Hippocampal formation (tissue), 2 donors: ENCODE measurements around the gene HK1.
A peak's percentile ranks its signal among the peaks of the same experiment; 100 is the strongest.
"Not testable (repeated sequence)": the region's sequence is repeated elsewhere in the genome, so short reads cannot be mapped to it uniquely, and the experiment has no call there.

Experiments used
- DNase-seq, 2 donors: peaks; one replicate each; lab custom pipeline; 2025; lab: John Stamatoyannopoulos, UW

Gene HK1

GRCh38 chr10:69311309-69311708, 33.0 kb downstream of the HK1 start:
- no peak for DNase-seq

GRCh38 chr10:69312528-69312927, 34.2 kb downstream of the HK1 start:
- DNase-seq, result no peak

DNA sequence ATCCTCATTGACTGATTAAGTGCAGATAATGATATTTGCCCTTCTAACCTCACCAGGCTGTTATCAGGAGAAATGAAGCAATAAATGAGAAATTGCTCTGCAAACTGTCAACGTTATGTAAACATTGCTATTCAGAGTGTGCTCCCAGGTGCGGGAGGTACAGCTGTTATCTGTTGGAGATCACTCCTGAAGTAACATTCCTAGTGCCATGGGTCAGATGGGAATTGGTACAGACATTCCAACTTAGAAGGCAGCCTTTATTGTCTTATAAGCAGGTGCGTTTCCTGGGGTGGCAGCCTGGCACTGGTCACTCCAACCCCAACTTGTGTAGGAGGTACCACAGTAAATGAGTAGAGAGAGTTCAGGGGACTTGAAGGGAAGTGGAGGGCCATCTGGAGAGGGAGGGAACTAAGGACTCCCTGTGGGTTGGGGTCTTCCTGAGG, 36.8 kb downstream of the HK1 start:
- DNase-seq, result no peak

DNA sequence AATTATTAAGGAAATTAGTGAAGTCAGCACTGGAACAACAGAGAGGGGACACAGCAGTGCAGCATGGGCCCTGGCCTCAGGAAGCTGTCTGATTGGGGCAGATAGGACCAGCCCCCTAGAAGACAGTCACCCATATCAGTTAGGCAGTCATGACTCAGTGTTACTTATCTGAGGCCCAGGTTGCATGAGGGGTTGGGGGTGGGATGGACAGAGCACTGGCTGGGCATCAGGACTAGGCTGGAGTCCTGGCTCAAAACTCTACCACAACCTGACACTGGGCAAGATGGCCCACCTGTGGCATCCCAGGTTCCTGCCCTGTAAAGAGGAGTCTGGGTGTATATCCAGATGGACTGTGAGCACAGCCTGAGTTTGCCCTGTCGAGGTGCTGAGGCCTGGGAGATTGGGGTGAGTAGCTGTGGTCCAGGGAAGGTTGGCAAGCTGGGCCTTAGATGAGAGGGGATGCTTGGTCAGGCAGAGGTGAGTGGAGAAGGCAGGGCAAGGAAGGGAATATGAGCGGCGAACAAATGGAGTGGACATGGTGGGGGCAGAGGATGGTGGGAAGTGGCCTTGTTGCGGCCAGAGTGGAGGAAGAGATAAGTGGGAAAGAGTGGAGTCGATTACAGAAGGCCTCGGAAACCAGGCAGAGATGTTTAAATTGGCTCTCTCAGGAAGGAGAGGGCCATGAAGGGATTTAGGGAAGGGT, 37.5 kb downstream of the HK1 start:
- no peak for DNase-seq

- no peak for DNase-seq
Measured at GRCh38 chr10:69316313-69317059, 38.2 kb downstream of the HK1 start.

GRCh38 chr10:69317175-69317604, 38.9 kb downstream of the HK1 start:
- no peak for DNase-seq

GRCh38 chr10:69317626-69318105, 39.4 kb downstream of the HK1 start:
- no peak for DNase-seq

GRCh38 chr10:69318106-69318866, 40.0 kb downstream of the HK1 start:
- DNase-seq, result peak; percentile 74 to 79

DNA sequence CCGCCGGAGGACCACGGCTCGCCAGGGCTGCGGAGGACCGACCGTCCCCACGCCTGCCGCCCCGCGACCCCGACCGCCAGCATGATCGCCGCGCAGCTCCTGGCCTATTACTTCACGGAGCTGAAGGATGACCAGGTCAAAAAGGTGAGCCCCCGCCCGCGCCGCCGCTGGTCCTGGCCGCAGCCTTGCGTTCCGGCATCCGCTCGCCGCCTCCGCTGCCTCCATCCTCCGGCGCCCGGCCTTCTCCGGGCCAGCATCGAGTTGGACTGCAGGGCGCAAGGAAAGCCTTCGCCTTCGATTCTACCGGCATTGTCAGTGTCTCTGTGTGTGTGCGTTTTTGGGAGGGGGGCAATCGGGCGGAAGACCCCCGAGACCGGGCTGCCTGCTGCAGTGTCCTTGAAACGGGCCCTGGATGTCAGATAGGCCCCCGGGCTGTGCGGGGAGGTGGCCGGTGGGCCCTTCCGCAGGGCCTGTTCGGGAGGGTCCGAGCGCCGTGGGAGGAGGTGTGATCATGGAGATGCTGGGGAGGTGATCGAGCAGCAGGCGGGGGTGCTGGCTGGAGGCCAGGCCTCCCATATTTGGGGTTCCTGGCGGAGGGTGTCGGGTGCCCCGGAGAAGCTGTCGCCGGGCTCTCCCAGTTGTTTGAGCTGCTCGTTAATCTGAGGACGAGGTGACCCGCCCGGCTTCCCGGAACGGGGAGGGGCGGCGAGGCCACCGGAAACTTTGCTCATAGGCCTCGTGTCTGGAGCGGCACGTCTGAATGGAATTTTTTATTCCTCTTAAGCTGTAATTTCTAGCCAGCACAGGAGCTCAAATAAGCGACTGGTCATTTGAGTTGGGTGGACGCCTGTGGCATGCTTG, 40.8 kb downstream of the HK1 start:
- no peak for DNase-seq

- DNase-seq, result no peak
Measured at GRCh38 chr10:69319841-69320316, 41.6 kb downstream of the HK1 start.

DNA sequence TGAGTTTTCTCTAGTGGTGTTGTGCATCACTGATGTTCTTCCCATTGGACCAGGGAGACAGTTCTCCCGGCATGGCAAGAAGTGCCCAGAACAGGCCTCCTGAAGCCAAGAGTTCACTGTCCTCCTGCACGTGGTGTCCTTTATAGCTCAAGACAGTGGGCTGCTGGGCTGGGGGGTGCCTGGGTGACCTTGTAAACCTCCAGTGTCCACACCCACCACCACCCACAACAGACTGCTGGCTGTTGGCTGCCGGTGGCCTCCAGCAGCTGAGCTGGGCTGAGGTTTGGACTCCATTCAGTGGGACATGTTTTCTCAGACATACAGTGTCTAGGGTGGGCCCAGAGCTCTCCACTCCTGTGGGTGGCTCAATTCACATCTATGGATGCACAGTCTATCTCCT, 42.2 kb downstream of the HK1 start:
- no peak for DNase-seq

DNA sequence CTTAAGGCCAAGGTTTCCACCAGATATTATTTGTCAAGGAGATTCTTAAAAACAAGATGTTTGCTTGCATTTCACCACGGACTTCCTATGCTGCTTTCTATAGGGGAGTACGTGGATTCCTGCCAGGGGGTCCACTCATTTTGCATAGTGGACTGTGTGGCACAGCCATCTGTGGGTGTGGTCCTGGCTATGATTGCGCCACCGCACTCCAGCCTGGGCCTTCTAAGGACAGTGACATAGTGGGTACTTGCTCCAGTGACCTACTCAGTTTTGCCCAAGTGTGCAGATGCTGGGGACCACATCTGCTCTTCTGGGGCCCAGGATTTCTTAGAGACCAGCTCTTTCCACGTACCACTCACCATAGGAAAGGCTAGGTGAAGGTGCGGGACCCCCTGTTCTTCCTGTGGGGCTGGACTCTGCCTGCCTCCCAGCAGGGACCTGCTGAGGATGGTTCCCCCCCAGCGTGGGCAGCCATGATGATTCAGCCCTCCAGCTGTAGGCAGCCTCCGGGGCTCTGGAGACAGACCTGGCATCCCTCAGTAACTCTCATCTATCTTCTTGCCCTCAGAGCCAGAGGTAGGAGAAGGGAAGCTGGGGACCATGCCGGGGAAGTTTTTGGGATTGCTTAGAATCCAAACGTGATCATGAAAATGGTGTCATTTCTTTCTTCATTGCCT, 42.9 kb downstream of the HK1 start:
- DNase-seq, result no peak

- no peak for DNase-seq
Measured at GRCh38 chr10:69321865-69322264, 43.6 kb downstream of the HK1 start.

- not testable (repeated sequence) for DNase-seq
Measured at GRCh38 chr10:69322346-69322745, 44.0 kb downstream of the HK1 start.

DNA sequence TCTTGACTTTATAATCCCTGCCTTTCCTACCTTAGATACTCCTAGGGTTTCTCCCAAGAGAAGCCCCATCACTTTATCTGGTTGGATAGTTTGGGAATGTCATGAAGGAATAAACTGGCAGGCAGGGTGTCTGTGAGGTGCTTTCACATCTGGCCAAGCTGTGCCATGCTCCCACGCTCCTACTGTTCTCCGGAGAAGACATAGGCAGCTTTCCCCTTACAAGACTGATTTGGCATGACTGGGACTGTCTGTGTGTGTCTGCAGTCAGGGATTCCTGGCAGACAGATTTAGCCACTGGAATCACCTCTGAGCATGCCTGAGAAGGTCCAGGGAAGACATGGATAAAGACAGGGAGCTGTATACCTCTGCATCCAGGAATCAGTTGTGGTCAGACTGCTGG, 45.3 kb downstream of the HK1 start:
- DNase-seq, result no peak

DNA sequence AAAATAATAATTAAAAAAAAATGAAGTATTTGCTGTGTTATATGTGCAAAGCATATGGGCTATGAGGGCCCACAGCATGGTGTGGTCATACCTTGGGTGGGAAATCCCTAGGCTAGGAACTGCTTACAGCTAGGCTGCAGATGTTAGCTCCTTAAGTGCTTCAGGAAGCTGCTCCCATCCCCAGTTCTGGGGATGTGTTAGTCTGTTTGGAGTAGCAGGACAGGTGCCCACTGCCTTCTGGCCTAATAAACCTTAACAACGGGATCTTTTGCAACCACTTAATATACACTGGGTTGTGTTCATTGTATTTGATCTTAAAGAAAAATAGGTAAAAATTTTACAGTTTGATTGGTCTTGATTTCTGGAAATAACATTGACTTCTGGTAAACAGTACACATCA, 46.3 kb downstream of the HK1 start:
- no peak for DNase-seq

DNA sequence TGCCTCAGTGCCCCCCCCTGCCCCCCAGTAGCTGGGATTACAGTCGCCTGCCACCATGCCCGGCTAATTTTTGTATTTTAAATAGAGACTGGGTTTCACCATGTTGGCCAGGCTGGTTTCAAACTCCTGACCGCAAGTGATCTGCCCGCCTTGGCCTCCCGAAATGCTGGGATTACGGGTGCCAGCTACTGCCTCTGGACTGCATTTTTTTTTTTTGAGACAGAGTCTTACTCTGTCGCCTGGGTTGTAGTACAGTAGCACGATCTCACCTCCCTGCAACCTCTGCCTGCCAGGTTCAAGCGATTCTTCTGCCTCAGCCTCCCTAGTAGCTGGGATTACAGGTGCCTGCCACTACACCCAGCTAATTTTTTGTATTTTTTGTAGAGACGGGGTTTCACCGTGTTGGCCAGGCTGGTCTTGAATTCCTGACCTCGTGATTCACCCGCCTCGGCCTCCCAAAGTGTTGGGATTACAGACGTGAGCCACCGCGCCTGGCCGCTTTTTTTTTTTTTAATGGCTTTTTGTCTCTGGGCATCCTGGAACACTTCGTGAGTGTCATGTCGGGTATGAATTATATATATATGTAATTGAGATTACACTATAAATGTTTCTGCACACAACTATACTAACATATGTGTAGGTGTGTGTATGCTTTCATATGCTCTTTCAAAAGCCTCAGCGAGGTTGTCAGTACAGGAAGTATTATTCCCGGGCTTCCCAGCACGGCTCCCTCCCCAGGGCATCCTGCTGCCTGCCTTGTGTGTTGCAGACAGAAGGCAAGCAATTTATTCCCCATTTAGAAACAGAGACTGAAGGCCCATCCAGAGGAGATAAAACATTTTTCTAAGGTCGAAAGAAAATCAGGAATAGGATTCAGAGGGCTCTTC, 47.6 kb downstream of the HK1 start:
- DNase-seq, result not testable (repeated sequence)

GRCh38 chr10:69326692-69327091, 48.4 kb downstream of the HK1 start:
- no peak for DNase-seq

- DNase-seq, result peak; percentile 56 to 62
Measured at GRCh38 chr10:69327463-69328379, 49.4 kb downstream of the HK1 start.
